Smooth muscle cell (in vitro differentiated cells): ENCODE data around the gene LRRC4C. TPM values are rescaled to one million over a fixed set of nuclear protein-coding genes. Genes with fewer than 3 reads are reported as not detected.
A peak's percentile ranks its signal among the peaks of the same experiment; 100 is the strongest.

Experiments used
- DNase-seq: peaks from one replicate; lab custom pipeline; 2025; ENCODE audit not compliant: unreplicated experiment; lab: John Stamatoyannopoulos, UW
- H2AFZ ChIP-seq: fragments of 200-600 bp; sonication (generic); 2 replicates; pipeline ENCODE4 v1.6.0; 2016; ENCODE audit warnings: antibody characterized with exemption, low read depth, mild to moderate bottlenecking
- H3F3A ChIP-seq: fragments of 200-600 bp; sonication (generic); 2 replicates; pipeline ENCODE4 v1.6.0; 2017; ENCODE audit warnings: antibody characterized with exemption, low read depth
- H3K27ac ChIP-seq: fragments of 200-600 bp; sonication (generic); 2 replicates; pipeline ENCODE4 v1.5.1; 2016; ENCODE audit warnings: low read depth, mild to moderate bottlenecking
- H3K27me3 ChIP-seq: fragments of 200-600 bp; sonication (generic); 2 replicates; pipeline ENCODE4 v1.6.1; 2016; ENCODE audit warnings: low read depth, mild to moderate bottlenecking
- H3K36me3 ChIP-seq: fragments of 200-600 bp; sonication (generic); 2 replicates; pipeline ENCODE4 v1.5.1; 2016; ENCODE audit warnings: low read depth
- H3K4me1 ChIP-seq: fragments of 200-600 bp; sonication (generic); 2 replicates; pipeline ENCODE4 v1.5.1; 2016; ENCODE audit warnings: low read depth
- H3K4me2 ChIP-seq: fragments of 200-600 bp; sonication (generic); 2 replicates; pipeline ENCODE4 v1.6.0; 2016; ENCODE audit warnings: mild to moderate bottlenecking
- H3K4me3 ChIP-seq: fragments of 200-600 bp; sonication (generic); 2 replicates; pipeline ENCODE4 v1.5.1; 2016; ENCODE audit warnings: mild to moderate bottlenecking
- H3K79me2 ChIP-seq: fragments of 200-600 bp; sonication (generic); 2 replicates; pipeline ENCODE4 v1.6.0; 2016; ENCODE audit warnings: low read depth, mild to moderate bottlenecking
- H3K9ac ChIP-seq: fragments of 200-600 bp; sonication (generic); 2 replicates; pipeline ENCODE4 v1.6.0; 2016; ENCODE audit warnings: low read depth
- H3K9me3 ChIP-seq: fragments of 200-600 bp; sonication (generic); replicated peaks from 2 replicates; pipeline ENCODE4 v1.5.1; 2016; ENCODE audit warnings: low read depth
- H4K20me1 ChIP-seq: fragments of 200-600 bp; sonication (generic); 2 replicates; pipeline ENCODE4 v1.6.0; 2016; ENCODE audit warnings: low read depth
- CTCF ChIP-seq: fragments of 200-600 bp; sonication (generic); IDR thresholded peaks from 2 replicates; pipeline ENCODE4 v1.5.1; 2017; ENCODE audit warnings: borderline replicate concordance, mild to moderate bottlenecking, antibody characterized with exemption; ENCODE audit not compliant: insufficient read depth, poor library complexity, severe bottlenecking
- WGBS: methylation state at CpG from one replicate; pipeline ENCODE4 v1.1.7; 2016; ENCODE audit warnings: low lambda C conversion rate; 5-methylcytosine and 5-hydroxymethylcytosine counted together
- polyA plus RNA-seq: library from polyadenylated mRNA; unstranded; fragments of >200 nt; fragmentation: Nextera tagmentation; extraction: Ambion mirVana; gene quantifications from 2 replicates; pipeline ENCODE4 v1.2.1, GENCODE V29; 2016
- total RNA-seq: library from RNA; depleted of rRNA; stranded (reverse); fragments of >200 nt; gene quantifications from 2 replicates; pipeline ENCODE4 v1.2.3, GENCODE V29; 2014

LRRC4C gene
- total and polyA plus RNA-seq, 2 experiments from 2014 or later, result 7.3 to 10.1 TPM

- no peaks in the 10 kb centered on the region for H3K27me3 ChIP-seq
- no peak for DNase-seq
- H3K9me3 ChIP-seq, result no peaks in the 10 kb centered on the region
- H3K27ac ChIP-seq, result no peak overlapping the region
- peak overlapping the region; percentile 61 for H2AFZ ChIP-seq
- peaks cover 28% of the 10 kb centered on the region for H3K79me2 ChIP-seq
- no peaks in the 10 kb centered on the region for H3K36me3 ChIP-seq
- peak overlapping the region; percentile 75 for H3K4me3 ChIP-seq
- peaks cover 14% of the 10 kb centered on the region for H3K4me1 ChIP-seq
- H4K20me1 ChIP-seq, result no peaks in the 10 kb centered on the region
- WGBS, result 67% methylated on average over 7 of the region's 7 CpGs
- no peak overlapping the region for H3K9ac ChIP-seq
- no peak for TF ChIP-seq CTCF
- H3K4me2 ChIP-seq, result peak overlapping the region; percentile 86
- no peaks in the 10 kb centered on the region for H3F3A ChIP-seq
Measured at GRCh38 chr11:40291741-40292140, 1167.7 kb downstream of the LRRC4C start.

GRCh38 chr11:40291329-40291728 lies 1168.1 kb downstream of the LRRC4C start:
- Histone ChIP-seq H3K4me1 (peaks cover 14% of the 10 kb centered on the region), H3K79me2 (peaks cover 28% of the 10 kb centered on the region), H2AFZ (peak overlapping the region; percentile 61), H3K9me3 (no peaks in the 10 kb centered on the region), H3K36me3 (no peaks in the 10 kb centered on the region), H3K4me2 (peak overlapping the region; percentile 86), H3K27ac (no peak overlapping the region), H4K20me1 (no peaks in the 10 kb centered on the region), H3K9ac (no peak overlapping the region), H3F3A (no peaks in the 10 kb centered on the region), H3K27me3 (no peaks in the 10 kb centered on the region), H3K4me3 (peak overlapping the region; percentile 75)
- no peak for DNase-seq
- TF ChIP-seq CTCF, result no peak
- 58% methylated on average over 3 of the region's 3 CpGs for WGBS

GRCh38 chr11:40290171-40290631 lies 1169.3 kb downstream of the LRRC4C start:
- Histone ChIP-seq H3K27me3 (no peaks in the 10 kb centered on the region), H4K20me1 (no peaks in the 10 kb centered on the region), H3K9ac (peak overlapping the region; percentile 25), H3K4me1 (peaks cover 14% of the 10 kb centered on the region), H3K36me3 (no peaks in the 10 kb centered on the region), H3K4me3 (peak overlapping the region; percentile 75), H2AFZ (peak overlapping the region; percentile 28), H3K4me2 (peak overlapping the region; percentile 86), H3K79me2 (peaks cover 32% of the 10 kb centered on the region), H3F3A (no peaks in the 10 kb centered on the region), H3K27ac (peak overlapping the region; percentile 60), H3K9me3 (no peaks in the 10 kb centered on the region)
- no peak for DNase-seq
- 16% methylated on average over 2 of the region's 2 CpGs for WGBS
- no peak for TF ChIP-seq CTCF

GRCh38 chr11:40289370-40289769 lies 1170.1 kb downstream of the LRRC4C start:
- Histone ChIP-seq H3K27me3 (no peaks in the 10 kb centered on the region), H3K36me3 (no peaks in the 10 kb centered on the region), H3K4me3 (peak overlapping the region; percentile 75), H3K4me1 (peaks cover 14% of the 10 kb centered on the region), H3F3A (no peaks in the 10 kb centered on the region), H3K9ac (no peak overlapping the region), H2AFZ (no peak overlapping the region), H3K9me3 (no peaks in the 10 kb centered on the region), H3K79me2 (peaks cover 38% of the 10 kb centered on the region), H3K27ac (peak overlapping the region; percentile 60), H3K4me2 (peak overlapping the region; percentile 86), H4K20me1 (no peaks in the 10 kb centered on the region)
- no peak for TF ChIP-seq CTCF
- WGBS, result 80% methylated on average over 2 of the region's 2 CpGs
- DNase-seq, result no peak
